HEK293T (cell line): ENCODE results near the gene UBE3D.

Experiments used
- BHLHE40 ChIP-seq: fragments of 450-650 bp; IDR thresholded peaks from 2 replicates; pipeline ENCODE4 v1.6.1; 2016; ENCODE audit warnings: mild to moderate bottlenecking, moderate library complexity, borderline replicate concordance
- ELF4 ChIP-seq: fragments of 450-650 bp; IDR thresholded peaks from 2 replicates; pipeline ENCODE4 v1.6.1; 2017; ENCODE audit warnings: antibody characterized with exemption
- FOXA1 ChIP-seq: fragments of 450-650 bp; IDR thresholded peaks from 2 replicates; pipeline ENCODE4 v1.6.1; 2016; ENCODE audit warnings: mild to moderate bottlenecking
- SP1 ChIP-seq: fragments of 450-650 bp; IDR thresholded peaks from 2 replicates; pipeline ENCODE4 v1.6.1; 2017

GRCh38 chr6:82867946-82868345, 197.7 kb downstream of the UBE3D start:
- TF ChIP-seq SP1 (no peak), BHLHE40 (no peak), ELF4 (no peak), FOXA1 (no peak)
